Mucosa of stomach (tissue), 1 donor: ENCODE measurements around the gene PIAS4.

Source experiments
- H3K27me3 ChIP-seq: one replicate; pipeline ENCODE4 v1.7.0; 2013; ENCODE audit warnings: mild to moderate bottlenecking, low read length; ENCODE audit not compliant: control insufficient read depth, insufficient read depth
- H3K36me3 ChIP-seq: one replicate; pipeline ENCODE4 v1.7.0; 2013; ENCODE audit warnings: low read length; ENCODE audit not compliant: control insufficient read depth, insufficient read depth
- H3K4me1 ChIP-seq: one replicate; pipeline ENCODE4 v1.7.0; 2013; ENCODE audit warnings: mild to moderate bottlenecking, low read length; ENCODE audit not compliant: control insufficient read depth, insufficient read depth
- H3K4me3 ChIP-seq: one replicate; pipeline ENCODE4 v1.7.0; 2013; ENCODE audit warnings: low read length
- H3K9ac ChIP-seq: one replicate; pipeline ENCODE4 v1.7.0; 2013; ENCODE audit warnings: mild to moderate bottlenecking, low read length, moderate library complexity
- H3K9me3 ChIP-seq: one replicate; pipeline ENCODE4 v1.7.0; 2013; ENCODE audit warnings: mild to moderate bottlenecking, low read length, moderate library complexity; ENCODE audit not compliant: control insufficient read depth
- donor health status: Pancreatic carcinoma.

Gene PIAS4

GRCh38 chr19:4080473-4080872 lies 72.9 kb downstream of the PIAS4 start:
- Histone ChIP-seq H3K4me3 (no peak overlapping the region), H3K9ac (no peak overlapping the region), H3K4me1 (peaks cover 34% of the 10 kb centered on the region)

GRCh38 chr19:4081441-4082129 lies 74.0 kb downstream of the PIAS4 start:
- Histone ChIP-seq H3K4me1 (peaks cover 40% of the 10 kb centered on the region), H3K9ac (no peak overlapping the region), H3K9me3 (no peaks in the 10 kb centered on the region), H3K4me3 (no peak overlapping the region), H3K27me3 (no peaks in the 10 kb centered on the region), H3K36me3 (no peaks in the 10 kb centered on the region)

More at GRCh38 chr19:4080473-4080872, 72.9 kb downstream of the PIAS4 start:
- Histone ChIP-seq H3K27me3 (no peaks in the 10 kb centered on the region), H3K36me3 (no peaks in the 10 kb centered on the region), H3K9me3 (no peaks in the 10 kb centered on the region)

GRCh38 chr19:4082172-4082571 lies 74.6 kb downstream of the PIAS4 start:
- H3K9me3 ChIP-seq, result no peaks in the 10 kb centered on the region
- H3K36me3 ChIP-seq, result no peaks in the 10 kb centered on the region
- H3K9ac ChIP-seq, result no peak overlapping the region
- H3K4me3 ChIP-seq, result no peak overlapping the region
- peaks cover 41% of the 10 kb centered on the region for H3K4me1 ChIP-seq
- no peaks in the 10 kb centered on the region for H3K27me3 ChIP-seq

GRCh38 chr19:4083677-4084546 lies 76.4 kb downstream of the PIAS4 start:
- Histone ChIP-seq H3K4me1 (peaks cover 27% of the 10 kb centered on the region), H3K4me3 (no peak overlapping the region), H3K36me3 (no peaks in the 10 kb centered on the region), H3K9ac (peak overlapping the region; percentile 69), H3K9me3 (no peaks in the 10 kb centered on the region), H3K27me3 (no peaks in the 10 kb centered on the region)

- peak overlapping the region; percentile 69 for H3K9ac ChIP-seq
- no peaks in the 10 kb centered on the region for H3K9me3 ChIP-seq
- peaks cover 24% of the 10 kb centered on the region for H3K4me1 ChIP-seq
- no peaks in the 10 kb centered on the region for H3K36me3 ChIP-seq
- H3K27me3 ChIP-seq, result no peaks in the 10 kb centered on the region
- H3K4me3 ChIP-seq, result no peak overlapping the region
Measured at GRCh38 chr19:4084547-4084877, 77.0 kb downstream of the PIAS4 start.

- Histone ChIP-seq H3K4me1 (peaks cover 24% of the 10 kb centered on the region), H3K9me3 (no peaks in the 10 kb centered on the region), H3K36me3 (no peaks in the 10 kb centered on the region), H3K4me3 (no peak overlapping the region), H3K27me3 (no peaks in the 10 kb centered on the region), H3K9ac (no peak overlapping the region)
Measured at GRCh38 chr19:4086411-4086867, 78.9 kb downstream of the PIAS4 start.

GRCh38 chr19:4087787-4088679 lies 80.5 kb downstream of the PIAS4 start:
- no peaks in the 10 kb centered on the region for H3K36me3 ChIP-seq
- no peak overlapping the region for H3K4me3 ChIP-seq
- peaks cover 24% of the 10 kb centered on the region for H3K4me1 ChIP-seq
- no peaks in the 10 kb centered on the region for H3K27me3 ChIP-seq
- no peaks in the 10 kb centered on the region for H3K9me3 ChIP-seq
- H3K9ac ChIP-seq, result no peak overlapping the region

GRCh38 chr19:4088975-4089374 lies 81.4 kb downstream of the PIAS4 start:
- H3K4me3 ChIP-seq, result no peak overlapping the region
- H3K36me3 ChIP-seq, result no peaks in the 10 kb centered on the region
- no peak overlapping the region for H3K9ac ChIP-seq
- H3K9me3 ChIP-seq, result no peaks in the 10 kb centered on the region
- peaks cover 19% of the 10 kb centered on the region for H3K4me1 ChIP-seq
- H3K27me3 ChIP-seq, result no peaks in the 10 kb centered on the region
